HepG2 (cell line): ENCODE measurements around the gene INO80C. TPM values are rescaled to one million over a fixed set of nuclear protein-coding genes. Genes with fewer than 3 reads are reported as not detected.

Source experiments
- ATAC-seq: fragments of 200-7000 bp; cut with Tn5 transposase; 3 replicates; pipeline ENCODE4 v1.9.1; 2020; ENCODE audit warnings: mild to moderate bottlenecking, moderate library complexity
- BruUV-seq: library from RNA; stranded (reverse); fragments of 400-500 nt; replicated peaks from 2 replicates; lab custom pipeline; 2021; lab: Mats Ljungman, UMichigan
- CTCF ChIA-PET: fragments of 300-600 bp; formaldehyde crosslinking; extraction: SDS; loops from one replicate; lab custom pipeline; 2021; ENCODE audit warnings: low total read pairs, inconsistent platforms, low intra/inter-chr PET ratio; lab: Yijun Ruan, JAX
- POLR2A ChIA-PET: fragments of 350-600 bp; sonication (Branson Sonifier 250); formaldehyde crosslinking; loops from one replicate; lab custom pipeline; 2020; ENCODE audit warnings: antibody characterized with exemption, inconsistent platforms; lab: Yijun Ruan, JAX
- DNase-seq: peaks from one replicate; pipeline ENCODE4 v3.0.0-alpha.2; 2015; ENCODE audit warnings: low spot score
- FAIRE-seq: peaks from 3 replicates; lab custom pipeline; 2011; peaks lifted over from hg19 to GRCh38; lab: Jason Lieb, UNC
- H2AFZ ChIP-seq: one replicate; pipeline ENCODE4 v1.6.1; 2011; ENCODE audit warnings: low read length, inconsistent platforms
- H3K27ac ChIP-seq: fragments of 300-600 bp; 3 replicates; pipeline ENCODE4 v1.8.0; 2011; ENCODE audit warnings: mixed run types, mild to moderate bottlenecking, mixed read lengths, low read length, inconsistent platforms; ENCODE audit not compliant: insufficient read depth; ENCODE audit errors: extremely low read length
- H3K27me3 ChIP-seq, 2 experiments: fragments of 200-600 bp in 1 of 2; 2 replicates in 1 of 2; 3 replicates in 1 of 2; pipeline versions ENCODE4 v1.6.0 to v1.8.0; 2011; ENCODE audit warnings: low read length in 2 of 2, mild to moderate bottlenecking in 2 of 2, moderate library complexity in 2 of 2, inconsistent platforms in 1 of 2; ENCODE audit not compliant: insufficient read depth in 2 of 2, control insufficient read depth in 1 of 2
- H3K36me3 ChIP-seq, 2 experiments: fragments of 200-600 bp in 1 of 2; replicated peaks in 1 of 2; 2 replicates in 1 of 2; 3 replicates in 1 of 2; pipeline versions ENCODE4 v1.5.1 to v1.8.0; 2011; ENCODE audit warnings: low read length in 2 of 2, inconsistent platforms in 1 of 2; ENCODE audit not compliant: insufficient read depth in 2 of 2, control insufficient read depth in 1 of 2
- H3K4me1 ChIP-seq: 2 replicates; pipeline ENCODE4 v1.5.1; 2012; ENCODE audit warnings: low read length, inconsistent platforms; ENCODE audit not compliant: insufficient read depth
- H3K4me2 ChIP-seq: 2 replicates; pipeline ENCODE4 v1.6.0; 2011; ENCODE audit warnings: low read depth, low read length, inconsistent platforms
- H3K4me3 ChIP-seq, 3 experiments: fragments of 200-600 bp in 1 of 3; sonication (generic), shearing (Covaris generic) in 1 of 3; replicated peaks in 1 of 3; 2 replicates each; pipeline ENCODE4 v1.5.1; 2011 to 2016; ENCODE audit warnings: low read length in 3 of 3, inconsistent platforms in 2 of 3, low read depth in 2 of 3, mild to moderate bottlenecking in 2 of 3, control low read depth in 1 of 3, mixed read lengths in 1 of 3; ENCODE audit not compliant: insufficient read depth in 1 of 3
- H3K79me2 ChIP-seq: one replicate; pipeline ENCODE4 v1.6.1; 2011; ENCODE audit warnings: low read length, inconsistent platforms; ENCODE audit not compliant: insufficient read depth
- H3K9ac ChIP-seq: 2 replicates; pipeline ENCODE4 v1.6.0; 2011; ENCODE audit warnings: mild to moderate bottlenecking, low read depth, low read length, inconsistent platforms; ENCODE audit not compliant: insufficient read depth
- H3K9me3 ChIP-seq: 2 replicates; pipeline ENCODE4 v1.5.1; 2012; ENCODE audit warnings: mild to moderate bottlenecking, low read length
- H4K20me1 ChIP-seq: 2 replicates; pipeline ENCODE4 v1.6.0; 2011; ENCODE audit warnings: inconsistent platforms, mild to moderate bottlenecking, low read length, moderate library complexity; ENCODE audit not compliant: insufficient read depth
- FOSL2 ChIP-seq: sonication (generic); formaldehyde crosslinking; IDR thresholded peaks from 2 replicates; pipeline ENCODE4 v1.4.0; 2020; ENCODE audit warnings: missing genetic modification reagents
- MLLT10 ChIP-seq: sonication (generic); formaldehyde crosslinking; IDR thresholded peaks from 2 replicates; pipeline ENCODE4 v1.4.0; 2020; ENCODE audit warnings: missing genetic modification reagents
- NR2C2 ChIP-seq: sonication (generic); formaldehyde crosslinking; IDR thresholded peaks from 2 replicates; pipeline ENCODE4 v1.4.0; 2020; ENCODE audit warnings: missing genetic modification reagents, mild to moderate bottlenecking, moderate library complexity, borderline replicate concordance
- PHB2 ChIP-seq: fragments of 450-650 bp; IDR thresholded peaks from 2 replicates; pipeline ENCODE4 v1.6.1; 2018; ENCODE audit not compliant: partially characterized antibody
- RAD51 ChIP-seq: fragments of 450-650 bp; IDR thresholded peaks from 2 replicates; pipeline ENCODE4 v1.6.1; 2016; ENCODE audit warnings: borderline replicate concordance
- THAP11 ChIP-seq: IDR thresholded peaks from 2 replicates; pipeline ENCODE4 v1.6.1; 2016; ENCODE audit warnings: missing biosample characterization, missing genetic modification reagents
- YEATS2 ChIP-seq: sonication (generic); formaldehyde crosslinking; IDR thresholded peaks from 2 replicates; pipeline ENCODE4 v1.4.0; 2020; ENCODE audit warnings: missing genetic modification reagents, borderline replicate concordance
- ZNF749 ChIP-seq: sonication (generic); formaldehyde crosslinking; IDR thresholded peaks from 2 replicates; pipeline ENCODE4 v1.8.0; 2022; ENCODE audit warnings: mild to moderate bottlenecking, missing genetic modification reagents, moderate library complexity, borderline replicate concordance
- ZNF790 ChIP-seq: sonication (generic); formaldehyde crosslinking; IDR thresholded peaks from 2 replicates; pipeline ENCODE4 v1.8.0; 2022; ENCODE audit warnings: missing genetic modification reagents, mild to moderate bottlenecking, borderline replicate concordance
- ZNF839 ChIP-seq: sonication (generic); formaldehyde crosslinking; IDR thresholded peaks from 2 replicates; pipeline ENCODE4 v1.4.0; 2020; ENCODE audit warnings: missing genetic modification reagents, mild to moderate bottlenecking, borderline replicate concordance
- ZNF878 ChIP-seq: sonication (generic); formaldehyde crosslinking; IDR thresholded peaks from 2 replicates; pipeline ENCODE4 v1.8.1; 2023; ENCODE audit warnings: mild to moderate bottlenecking, missing genetic modification reagents, moderate library complexity
- ZNF883 ChIP-seq: sonication (generic); formaldehyde crosslinking; IDR thresholded peaks from 2 replicates; pipeline ENCODE4 v1.5.1; 2020; ENCODE audit warnings: mild to moderate bottlenecking, missing genetic modification reagents; ENCODE audit errors: not compliant biosample characterization
- WGBS: methylation state at CpG from one replicate; pipeline ENCODE4 v1.1.6; 2017; ENCODE audit warnings: low lambda C conversion rate; 5-methylcytosine and 5-hydroxymethylcytosine counted together
- in situ Hi-C: cut with HindIII; loops from 2 replicates; pipeline ENCODE4 v1.10.0; 2017; ENCODE audit warnings: low pct_unique_long_range_greater_than_20kb; ENCODE audit not compliant: extremely low pct_ligation_motif_present
- intact Hi-C: fragments of 100-400 bp; cut with micrococcal nuclease; formaldehyde crosslinking; loops from one replicate; pipeline ENCODE4 v1.10.0; 2022; ENCODE audit not compliant: unreplicated experiment
- polyA plus RNA-seq, 8 experiments: library from polyadenylated mRNA; depleted of rRNA in 3 of 8; stranded (reverse) in 7 of 8; unstranded in 1 of 8; fragments of >200 nt; fragmentation: Illumina TruSeq in 4 of 8; extraction: Trizol in 4 of 8; gene quantifications; 2 replicates each; pipeline versions ENCODE4 v1.2.1 to v1.2.3, GENCODE V29; 2011 to 2016; ENCODE audit warnings: low read depth in 4 of 8, missing spikeins in 1 of 8, mixed read lengths in 1 of 8; ENCODE audit not compliant: insufficient read depth in 1 of 8
- total RNA-seq, 5 experiments: library from RNA; depleted of rRNA; stranded (reverse); fragments of >200 nt; fragmentation: Illumina TruSeq; extraction: Trizol; gene quantifications; 2 replicates each; pipeline ENCODE4 v1.2.3, GENCODE V29; 2016; ENCODE audit warnings: low read depth in 1 of 5
- TF ChIP-seq, protein P1 (sequence below): sonication (generic); formaldehyde crosslinking; IDR thresholded peaks from 2 replicates; pipeline ENCODE4 v1.4.0; 2020; ENCODE audit warnings: missing genetic modification reagents
- TF ChIP-seq, protein P2 (sequence below): IDR thresholded peaks from 2 replicates; pipeline ENCODE4 v1.6.1; 2012; ENCODE audit warnings: low read depth, low read length, improper control_type of control experiment
- TF ChIP-seq, protein P3 (sequence below): sonication (generic); formaldehyde crosslinking; IDR thresholded peaks from 2 replicates; pipeline ENCODE4 v1.4.0; 2020; ENCODE audit warnings: missing genetic modification reagents
- TF ChIP-seq, protein P4 (sequence below): sonication (generic); formaldehyde crosslinking; IDR thresholded peaks from 2 replicates; pipeline ENCODE4 v1.5.0; 2020; ENCODE audit warnings: mild to moderate bottlenecking, missing genetic modification reagents
- TF ChIP-seq, protein P5 (sequence below): sonication (generic); formaldehyde crosslinking; IDR thresholded peaks from 2 replicates; pipeline ENCODE4 v1.4.0; 2020; ENCODE audit warnings: missing genetic modification reagents, borderline replicate concordance

Gene INO80C
- total and polyA plus RNA-seq, 2 of the 13 experiments (the other 11 are each of a cell fraction or from before 2014, with no cell fraction given): 8.2 to 15.4 TPM

DNA sequence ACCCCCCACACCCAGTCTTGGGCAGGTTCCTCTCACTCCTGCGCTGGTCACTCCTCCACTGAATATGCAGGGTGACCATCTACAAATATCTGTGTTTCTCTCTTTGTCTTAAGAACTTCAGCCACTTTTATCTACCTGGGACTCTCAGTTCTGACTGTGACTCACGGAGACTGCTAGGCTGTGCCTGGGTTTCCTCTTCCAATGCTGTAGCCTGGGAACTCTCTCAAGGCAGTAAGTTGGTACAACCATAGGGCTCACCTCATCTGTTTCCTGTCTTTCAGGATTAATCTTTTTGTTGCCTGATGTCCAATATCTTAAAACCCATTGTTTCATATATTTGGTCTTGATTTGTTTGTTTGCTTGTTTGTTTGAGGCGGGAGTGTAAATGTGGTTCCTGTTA, 73.4 kb downstream of the INO80C start:
- no peaks in the 10 kb centered on the region for H3K4me1 ChIP-seq
- FAIRE-seq: no peak
- POLR2A ChIA-PET: no interaction called here

More for the DNA sequence above, 73.4 kb downstream of the INO80C start:
- no peaks in the 10 kb centered on the region for H3K79me2 ChIP-seq
- no peak overlapping the region for H2AFZ ChIP-seq
- no peak overlapping the region for H3K9ac ChIP-seq
- no peak overlapping the region for H3K27ac ChIP-seq
- H3K36me3 ChIP-seq: no peaks in the 10 kb centered on the region
- no peak for TF ChIP-seq THAP11 (CRISPR knock-in tag)
- TF ChIP-seq ZNF749: no peak
- TF ChIP-seq RAD51: no peak
- TF ChIP-seq, protein P1, sequence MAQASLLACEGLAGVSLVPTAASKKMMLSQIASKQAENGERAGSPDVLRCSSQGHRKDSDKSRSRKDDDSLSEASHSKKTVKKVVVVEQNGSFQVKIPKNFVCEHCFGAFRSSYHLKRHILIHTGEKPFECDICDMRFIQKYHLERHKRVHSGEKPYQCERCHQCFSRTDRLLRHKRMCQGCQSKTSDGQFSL (CRISPR knock-in tag): no peak
- TF ChIP-seq FOSL2 (CRISPR knock-in tag): no peak
- TF ChIP-seq, protein P2, sequence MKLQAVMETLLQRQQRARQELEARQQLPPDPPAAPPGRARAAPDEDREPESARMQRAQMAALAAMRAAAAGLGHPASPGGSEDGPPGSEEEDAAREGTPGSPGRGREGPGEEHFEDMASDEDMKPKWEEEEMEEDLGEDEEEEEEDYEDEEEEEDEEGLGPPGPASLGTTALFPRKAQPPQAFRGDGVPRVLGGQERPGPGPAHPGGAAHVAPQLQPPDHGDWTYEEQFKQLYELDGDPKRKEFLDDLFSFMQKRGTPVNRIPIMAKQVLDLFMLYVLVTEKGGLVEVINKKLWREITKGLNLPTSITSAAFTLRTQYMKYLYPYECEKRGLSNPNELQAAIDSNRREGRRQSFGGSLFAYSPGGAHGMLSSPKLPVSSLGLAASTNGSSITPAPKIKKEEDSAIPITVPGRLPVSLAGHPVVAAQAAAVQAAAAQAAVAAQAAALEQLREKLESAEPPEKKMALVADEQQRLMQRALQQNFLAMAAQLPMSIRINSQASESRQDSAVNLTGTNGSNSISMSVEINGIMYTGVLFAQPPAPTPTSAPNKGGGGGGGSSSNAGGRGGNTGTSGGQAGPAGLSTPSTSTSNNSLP: no peak
- no peak for TF ChIP-seq MLLT10 (CRISPR knock-in tag)
- no peak for TF ChIP-seq ZNF839 (CRISPR knock-in tag)
- TF ChIP-seq, protein P3, sequence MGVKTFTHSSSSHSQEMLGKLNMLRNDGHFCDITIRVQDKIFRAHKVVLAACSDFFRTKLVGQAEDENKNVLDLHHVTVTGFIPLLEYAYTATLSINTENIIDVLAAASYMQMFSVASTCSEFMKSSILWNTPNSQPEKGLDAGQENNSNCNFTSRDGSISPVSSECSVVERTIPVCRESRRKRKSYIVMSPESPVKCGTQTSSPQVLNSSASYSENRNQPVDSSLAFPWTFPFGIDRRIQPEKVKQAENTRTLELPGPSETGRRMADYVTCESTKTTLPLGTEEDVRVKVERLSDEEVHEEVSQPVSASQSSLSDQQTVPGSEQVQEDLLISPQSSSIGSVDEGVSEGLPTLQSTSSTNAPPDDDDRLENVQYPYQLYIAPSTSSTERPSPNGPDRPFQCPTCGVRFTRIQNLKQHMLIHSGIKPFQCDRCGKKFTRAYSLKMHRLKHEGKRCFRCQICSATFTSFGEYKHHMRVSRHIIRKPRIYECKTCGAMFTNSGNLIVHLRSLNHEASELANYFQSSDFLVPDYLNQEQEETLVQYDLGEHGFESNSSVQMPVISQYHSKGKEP: no peak
- no peak for TF ChIP-seq ZNF883 (CRISPR knock-in tag)
- TF ChIP-seq, protein P4, sequence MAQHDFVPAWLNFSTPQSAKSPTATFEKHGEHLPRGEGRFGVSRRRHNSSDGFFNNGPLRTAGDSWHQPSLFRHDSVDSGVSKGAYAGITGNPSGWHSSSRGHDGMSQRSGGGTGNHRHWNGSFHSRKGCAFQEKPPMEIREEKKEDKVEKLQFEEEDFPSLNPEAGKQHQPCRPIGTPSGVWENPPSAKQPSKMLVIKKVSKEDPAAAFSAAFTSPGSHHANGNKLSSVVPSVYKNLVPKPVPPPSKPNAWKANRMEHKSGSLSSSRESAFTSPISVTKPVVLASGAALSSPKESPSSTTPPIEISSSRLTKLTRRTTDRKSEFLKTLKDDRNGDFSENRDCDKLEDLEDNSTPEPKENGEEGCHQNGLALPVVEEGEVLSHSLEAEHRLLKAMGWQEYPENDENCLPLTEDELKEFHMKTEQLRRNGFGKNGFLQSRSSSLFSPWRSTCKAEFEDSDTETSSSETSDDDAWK: no peak
- no peak for TF ChIP-seq YEATS2 (CRISPR knock-in tag)
- TF ChIP-seq NR2C2: no peak
- no peak for TF ChIP-seq PHB2
- TF ChIP-seq ZNF878 (CRISPR knock-in tag): no peak
- TF ChIP-seq ZNF790 (CRISPR knock-in tag): no peak
- TF ChIP-seq, protein P5, sequence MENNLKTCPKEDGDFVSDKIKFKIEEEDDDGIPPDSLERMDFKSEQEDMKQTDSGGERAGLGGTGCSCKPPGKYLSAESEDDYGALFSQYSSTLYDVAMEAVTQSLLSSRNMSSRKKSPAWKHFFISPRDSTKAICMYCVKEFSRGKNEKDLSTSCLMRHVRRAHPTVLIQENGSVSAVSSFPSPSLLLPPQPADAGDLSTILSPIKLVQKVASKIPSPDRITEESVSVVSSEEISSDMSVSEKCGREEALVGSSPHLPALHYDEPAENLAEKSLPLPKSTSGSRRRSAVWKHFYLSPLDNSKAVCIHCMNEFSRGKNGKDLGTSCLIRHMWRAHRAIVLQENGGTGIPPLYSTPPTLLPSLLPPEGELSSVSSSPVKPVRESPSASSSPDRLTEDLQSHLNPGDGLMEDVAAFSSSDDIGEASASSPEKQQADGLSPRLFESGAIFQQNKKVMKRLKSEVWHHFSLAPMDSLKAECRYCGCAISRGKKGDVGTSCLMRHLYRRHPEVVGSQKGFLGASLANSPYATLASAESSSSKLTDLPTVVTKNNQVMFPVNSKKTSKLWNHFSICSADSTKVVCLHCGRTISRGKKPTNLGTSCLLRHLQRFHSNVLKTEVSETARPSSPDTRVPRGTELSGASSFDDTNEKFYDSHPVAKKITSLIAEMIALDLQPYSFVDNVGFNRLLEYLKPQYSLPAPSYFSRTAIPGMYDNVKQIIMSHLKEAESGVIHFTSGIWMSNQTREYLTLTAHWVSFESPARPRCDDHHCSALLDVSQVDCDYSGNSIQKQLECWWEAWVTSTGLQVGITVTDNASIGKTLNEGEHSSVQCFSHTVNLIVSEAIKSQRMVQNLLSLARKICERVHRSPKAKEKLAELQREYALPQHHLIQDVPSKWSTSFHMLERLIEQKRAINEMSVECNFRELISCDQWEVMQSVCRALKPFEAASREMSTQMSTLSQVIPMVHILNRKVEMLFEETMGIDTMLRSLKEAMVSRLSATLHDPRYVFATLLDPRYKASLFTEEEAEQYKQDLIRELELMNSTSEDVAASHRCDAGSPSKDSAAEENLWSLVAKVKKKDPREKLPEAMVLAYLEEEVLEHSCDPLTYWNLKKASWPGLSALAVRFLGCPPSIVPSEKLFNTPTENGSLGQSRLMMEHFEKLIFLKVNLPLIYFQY: no peak
- TF ChIP-seq, all 625 proteins: peak for 0
- no peak for DNase-seq
- WGBS: 58% methylated on average over 3 of the region's 3 CpGs
- Histone ChIP-seq H3K9me3 (no peaks in the 10 kb centered on the region), H3K27me3 (no peaks in the 10 kb centered on the region; a peak in 1 of 5 replicates), H3K4me3 (no peak overlapping the region), H3K4me2 (no peak overlapping the region), H4K20me1 (no peaks in the 10 kb centered on the region)
- BruUV-seq: no TSS peak
- CTCF ChIA-PET: no interaction called here
- intact Hi-C loops (no loop called here), in situ Hi-C loops (no loop called here)
- ATAC-seq: no peak
